Kidney capillary endothelial cell (primary cell): Measurements from ENCODE around the gene RPH3AL.
"Not testable (repeated sequence)": the region's sequence is repeated elsewhere in the genome, so short reads cannot be mapped to it uniquely, and the experiment has no call there.

Experiments used
- DNase-seq: peaks from one replicate; pipeline ENCODE4 v3.0.0-alpha.2; 2018; ENCODE audit warnings: low spot score

RPH3AL gene

DNA sequence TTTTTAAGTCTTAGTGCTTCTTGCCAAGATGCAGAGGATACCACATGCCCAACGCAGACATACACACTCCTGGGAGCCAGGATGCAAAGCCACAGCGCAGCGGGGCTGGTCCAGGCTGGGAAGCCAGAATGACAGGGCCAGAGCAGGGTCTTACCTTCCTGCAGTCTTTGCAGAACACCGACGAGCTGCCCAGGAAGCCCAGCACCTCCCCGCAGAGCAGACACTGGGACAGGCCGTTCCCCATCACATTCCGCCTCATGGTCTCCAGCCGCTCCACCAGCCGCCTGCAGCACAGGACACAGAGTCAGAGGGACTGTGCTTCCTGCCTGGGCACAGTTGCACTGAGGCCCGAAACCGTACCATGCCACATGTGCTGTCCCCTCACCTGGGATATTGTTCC is 33.3 kb downstream of the RPH3AL start:
- DNase-seq: no peak

- DNase-seq: not testable (repeated sequence)
These were observed 35.5 kb downstream of the RPH3AL start for GRCh38 chr17:317070-317469.

- not testable (repeated sequence) for DNase-seq
These were observed 37.2 kb downstream of the RPH3AL start for GRCh38 chr17:315399-315798.

DNA sequence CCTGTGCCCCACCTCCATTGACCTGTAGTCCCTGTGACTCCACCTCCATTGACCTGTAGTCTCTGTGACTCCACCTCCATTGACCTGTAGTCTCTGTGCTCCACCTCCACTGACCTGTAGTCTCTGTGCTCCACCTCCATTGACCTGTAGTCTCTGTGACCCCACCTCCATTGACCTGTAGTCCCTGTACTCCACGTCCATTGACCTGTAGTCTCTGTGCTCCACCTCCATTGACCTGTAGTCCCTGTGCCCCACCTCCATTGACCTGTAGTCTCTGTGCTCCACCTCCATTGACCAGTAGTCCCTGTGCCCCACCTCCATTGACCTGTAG is 38.0 kb downstream of the RPH3AL start:
- DNase-seq: not testable (repeated sequence)

DNA sequence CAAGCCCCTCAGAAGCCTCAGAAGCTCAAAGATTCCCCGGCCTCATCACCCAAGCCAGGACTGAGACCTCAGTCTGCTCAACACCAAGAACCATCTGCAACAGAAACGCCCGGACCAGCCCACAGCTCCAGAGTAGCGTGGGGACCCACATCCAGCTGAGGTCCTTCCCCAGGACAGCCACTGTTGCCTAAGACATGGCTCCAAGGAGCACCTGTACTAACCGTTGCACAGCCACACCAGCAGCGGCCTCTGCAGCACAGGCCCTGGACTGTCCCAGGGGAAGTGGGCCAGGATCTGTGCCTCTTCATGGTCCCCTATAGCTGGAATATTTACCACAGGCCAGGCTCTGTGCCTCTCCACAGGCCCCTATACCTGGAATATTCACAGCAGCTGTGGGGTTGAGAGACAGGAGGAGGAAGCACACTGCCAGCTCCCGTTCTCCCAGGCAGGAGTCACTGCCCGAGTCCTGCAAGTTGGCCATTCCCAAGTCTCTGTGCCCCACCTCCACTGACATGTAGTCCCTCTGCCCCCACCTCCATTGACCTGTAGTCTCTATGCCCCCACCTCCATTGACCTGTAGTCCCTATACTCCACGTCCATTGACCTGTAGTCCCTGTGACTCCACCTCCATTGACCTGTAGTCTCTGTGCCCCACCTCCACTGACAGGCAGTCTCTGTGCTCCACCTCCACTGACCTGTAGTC is 38.5 kb downstream of the RPH3AL start:
- no peak for DNase-seq

GRCh38 chr17:313231-313630 is 39.4 kb downstream of the RPH3AL start:
- DNase-seq: no peak

GRCh38 chr17:312476-313148 is 40.0 kb downstream of the RPH3AL start:
- DNase-seq: no peak

- no peak for DNase-seq
These were observed 41.4 kb downstream of the RPH3AL start for GRCh38 chr17:311119-311782.

GRCh38 chr17:310111-311010 is 42.2 kb downstream of the RPH3AL start:
- DNase-seq: no peak

- peak; percentile 59 for DNase-seq
These were observed 43.2 kb downstream of the RPH3AL start for GRCh38 chr17:309361-309888.

GRCh38 chr17:307741-308507 is 44.7 kb downstream of the RPH3AL start:
- DNase-seq: no peak

DNA sequence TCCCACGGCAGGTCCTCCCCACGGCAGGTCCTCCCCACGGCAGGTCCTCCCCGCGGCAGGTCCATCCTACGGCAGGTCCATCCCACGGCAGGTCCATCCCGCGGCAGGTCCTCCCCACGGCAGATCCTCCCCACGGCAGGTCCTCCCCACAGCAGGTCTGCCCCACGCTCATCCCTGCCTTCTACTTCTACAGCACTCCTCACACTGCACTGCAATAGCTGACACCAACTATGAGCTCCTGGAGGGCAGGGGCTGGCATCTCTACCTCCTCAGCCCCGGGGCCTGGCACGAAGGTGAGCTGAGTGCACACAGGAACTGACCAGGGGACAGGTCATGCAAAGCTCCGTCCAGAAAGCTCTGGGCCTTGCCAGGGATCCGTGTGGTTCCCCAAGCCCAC is 45.3 kb downstream of the RPH3AL start:
- DNase-seq: no peak

DNA sequence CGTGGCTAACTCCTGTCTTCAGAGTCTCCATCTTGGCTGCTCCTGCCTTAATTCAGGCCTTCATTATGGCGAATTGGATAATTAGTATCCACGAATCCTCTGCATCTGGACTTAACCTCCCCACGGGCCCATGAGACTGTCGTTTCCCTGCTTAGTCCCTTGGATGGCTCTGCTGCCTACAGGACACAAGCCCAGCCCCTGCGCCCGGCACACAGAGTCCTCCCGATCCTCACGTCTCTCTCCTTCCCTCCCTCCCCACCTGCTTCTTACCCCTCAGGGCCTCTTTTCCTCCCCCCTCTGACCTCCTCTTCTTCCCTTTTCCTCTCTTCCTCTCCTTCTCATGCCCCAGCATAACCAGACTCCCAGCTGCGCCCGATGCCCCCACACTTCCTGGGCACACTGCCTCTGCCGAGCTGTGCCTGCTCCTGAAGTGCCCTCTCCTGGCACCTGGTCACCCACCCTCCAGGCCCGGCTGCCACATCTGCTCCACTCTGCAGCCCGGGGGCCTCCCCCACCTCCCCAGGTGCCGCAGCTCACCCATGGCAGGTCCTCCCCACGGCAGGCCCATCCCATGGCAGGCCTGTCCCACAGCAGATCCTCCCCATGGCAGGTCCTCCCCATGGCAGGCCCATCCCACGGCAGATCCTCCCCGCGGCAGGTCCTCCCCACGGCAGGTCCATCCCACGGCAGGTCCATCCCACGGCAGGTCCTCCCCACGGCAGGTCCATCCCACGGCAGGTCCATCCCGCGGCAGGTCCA is 45.9 kb downstream of the RPH3AL start:
- no peak for DNase-seq

GRCh38 chr17:306116-306515 is 46.5 kb downstream of the RPH3AL start:
- no peak for DNase-seq

GRCh38 chr17:305090-305976 is 47.3 kb downstream of the RPH3AL start:
- DNase-seq: no peak

GRCh38 chr17:304461-304860 is 48.1 kb downstream of the RPH3AL start:
- no peak for DNase-seq

GRCh38 chr17:303168-303567 is 49.4 kb downstream of the RPH3AL start:
- DNase-seq: no peak

DNA sequence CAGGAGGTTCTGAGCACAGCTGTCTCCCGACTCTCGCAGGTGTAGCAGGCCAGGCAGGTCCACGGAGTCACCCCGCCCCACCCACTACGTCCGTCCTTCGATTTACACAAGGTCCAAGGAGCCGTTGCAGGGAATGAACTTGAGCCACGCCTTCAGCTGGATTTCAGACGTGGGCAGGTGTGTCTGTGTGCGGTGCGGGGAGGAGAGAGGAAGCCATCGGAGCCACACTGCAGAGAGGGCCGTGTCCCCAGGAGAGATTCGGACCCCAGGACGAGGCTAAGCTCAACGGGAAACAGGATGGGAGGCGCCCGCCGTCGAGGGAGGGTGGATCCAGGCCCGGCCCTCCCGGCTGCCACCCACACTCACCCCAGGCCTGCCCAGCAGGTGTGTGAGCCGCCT is 50.3 kb downstream of the RPH3AL start:
- DNase-seq: no peak

DNA sequence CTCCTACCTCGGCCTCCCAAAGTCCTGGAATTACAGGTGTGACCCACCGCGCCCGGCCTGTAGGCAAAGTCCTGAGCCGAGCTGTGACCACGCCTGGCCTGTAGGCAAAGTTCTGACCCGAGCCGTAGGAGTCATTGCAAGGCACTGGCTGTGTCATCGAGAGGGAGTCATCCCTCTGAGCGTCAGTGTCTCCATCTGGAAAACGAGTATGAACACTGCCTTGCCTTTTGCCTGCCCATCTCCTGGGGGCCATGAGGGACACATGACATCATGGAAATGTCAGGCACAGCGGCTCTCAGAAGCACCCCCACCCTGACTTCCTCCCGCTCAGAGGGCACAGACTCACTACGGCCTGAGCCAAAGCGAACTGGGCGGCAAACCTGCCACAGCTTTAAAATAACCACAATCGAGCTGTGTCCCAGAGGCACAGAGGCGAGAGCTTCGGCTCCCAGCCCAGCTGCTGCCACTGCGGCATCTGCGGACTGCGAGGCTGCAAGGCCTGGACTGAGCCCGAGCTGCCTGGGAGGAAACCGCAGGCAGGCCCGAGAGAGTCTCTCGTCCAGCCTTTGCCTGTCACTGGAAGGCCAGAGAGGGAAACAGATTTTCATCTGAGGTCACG is 50.8 kb downstream of the RPH3AL start:
- DNase-seq: peak; percentile 8
